Measurements from ENCODE around the gene FGGY. TPM values are rescaled to one million over a fixed set of nuclear protein-coding genes. Genes with fewer than 3 reads are reported as not detected.

FGGY gene
- total RNA-seq, 1 donor from 2014 or later: 52.2 TPM

- peaks cover 11 to 12% (median 11%) of the 10 kb centered on the region in 3 donors for H3K4me1 ChIP-seq (ENCODE audit: control insufficient read depth in 3 of 3, insufficient read depth in 3 of 3, low read length in 3 of 3)
- no peak overlapping the region for H3K9ac ChIP-seq (ENCODE audit: low read depth in 1 of 3, low read length in 3 of 3)
- no peaks in the 10 kb centered on the region for H3K36me3 ChIP-seq (ENCODE audit: control insufficient read depth in 3 of 3, insufficient read depth in 3 of 3, low read length in 3 of 3)
- H3K27ac ChIP-seq (ENCODE audit: low read depth, low read length): peak overlapping the region; percentile 5
- H3K4me3 ChIP-seq (ENCODE audit: low read length in 3 of 3): no peak overlapping the region
- no peaks in the 10 kb centered on the region for H3K27me3 ChIP-seq (ENCODE audit: control insufficient read depth in 3 of 3, insufficient read depth in 3 of 3, low read length in 3 of 3)
- H3K9me3 ChIP-seq (ENCODE audit: control insufficient read depth in 3 of 3, low read length in 3 of 3): no peaks in the 10 kb centered on the region
Observed at GRCh38 chr1:59497616-59498015, 200.7 kb downstream of the FGGY start.

GRCh38 chr1:59498640-59499039 is 201.7 kb downstream of the FGGY start:
- Histone ChIP-seq H3K27me3 (ENCODE audit: control insufficient read depth in 3 of 3, insufficient read depth in 3 of 3, low read length in 3 of 3) (no peaks in the 10 kb centered on the region), H3K4me1 (ENCODE audit: control insufficient read depth in 3 of 3, insufficient read depth in 3 of 3, low read length in 3 of 3) (peaks cover 11 to 12% (median 11%) of the 10 kb centered on the region in 3 donors), H3K9me3 (ENCODE audit: control insufficient read depth in 3 of 3, low read length in 3 of 3) (no peaks in the 10 kb centered on the region), H3K36me3 (ENCODE audit: control insufficient read depth in 3 of 3, insufficient read depth in 3 of 3, low read length in 3 of 3) (no peaks in the 10 kb centered on the region), H3K27ac (ENCODE audit: low read depth, low read length) (peak overlapping the region; percentile 49), H3K4me3 (ENCODE audit: low read length in 3 of 3) (no peak overlapping the region), H3K9ac (ENCODE audit: low read depth in 1 of 3, low read length in 3 of 3) (no peak overlapping the region)

DNA sequence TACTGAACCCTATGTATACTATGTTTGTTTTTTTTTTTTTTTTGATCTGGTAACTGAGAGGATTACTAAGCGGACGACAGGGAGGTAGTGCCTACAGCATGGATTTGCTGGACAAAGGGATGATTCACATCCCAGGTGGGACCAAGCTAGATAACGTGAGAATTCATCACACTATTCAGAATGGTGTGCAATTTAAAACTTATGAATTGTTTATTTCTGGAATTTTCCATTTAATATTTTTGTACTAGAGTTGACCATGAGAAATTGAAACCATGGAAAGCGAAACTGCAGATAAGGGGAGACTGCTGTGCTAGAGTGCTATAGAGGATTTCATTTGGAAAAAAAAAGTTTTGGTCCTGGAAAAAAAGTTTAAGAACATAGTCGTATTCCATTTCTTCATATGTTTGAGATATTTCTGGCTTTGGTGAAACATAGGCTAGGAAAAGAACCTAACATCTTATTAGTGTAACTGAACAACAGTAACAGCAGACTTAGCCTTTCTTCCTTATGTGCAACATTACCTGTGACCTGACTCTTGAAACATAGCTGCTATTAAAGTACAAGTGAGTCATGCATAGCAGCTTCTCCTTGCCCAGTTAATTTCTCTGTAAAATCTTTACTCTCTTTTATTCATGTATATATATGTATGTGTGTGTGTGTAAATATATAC is 202.5 kb downstream of the FGGY start:
- Histone ChIP-seq H3K36me3 (ENCODE audit: control insufficient read depth in 3 of 3, insufficient read depth in 3 of 3, low read length in 3 of 3) (no peaks in the 10 kb centered on the region), H3K27me3 (ENCODE audit: control insufficient read depth in 3 of 3, insufficient read depth in 3 of 3, low read length in 3 of 3) (no peaks in the 10 kb centered on the region), H3K4me3 (ENCODE audit: low read length in 3 of 3) (peak overlapping the region in 2 of 3 donors; percentile 4 to 22), H3K27ac (ENCODE audit: low read depth, low read length) (peak overlapping the region; percentile 49), H3K9ac (ENCODE audit: low read depth in 1 of 3, low read length in 3 of 3) (peak overlapping the region in 2 of 3 donors; percentile 0 to 47), H3K9me3 (ENCODE audit: control insufficient read depth in 3 of 3, low read length in 3 of 3) (no peaks in the 10 kb centered on the region), H3K4me1 (ENCODE audit: control insufficient read depth in 3 of 3, insufficient read depth in 3 of 3, low read length in 3 of 3) (peaks cover 11 to 12% (median 11%) of the 10 kb centered on the region in 3 donors)

DNA sequence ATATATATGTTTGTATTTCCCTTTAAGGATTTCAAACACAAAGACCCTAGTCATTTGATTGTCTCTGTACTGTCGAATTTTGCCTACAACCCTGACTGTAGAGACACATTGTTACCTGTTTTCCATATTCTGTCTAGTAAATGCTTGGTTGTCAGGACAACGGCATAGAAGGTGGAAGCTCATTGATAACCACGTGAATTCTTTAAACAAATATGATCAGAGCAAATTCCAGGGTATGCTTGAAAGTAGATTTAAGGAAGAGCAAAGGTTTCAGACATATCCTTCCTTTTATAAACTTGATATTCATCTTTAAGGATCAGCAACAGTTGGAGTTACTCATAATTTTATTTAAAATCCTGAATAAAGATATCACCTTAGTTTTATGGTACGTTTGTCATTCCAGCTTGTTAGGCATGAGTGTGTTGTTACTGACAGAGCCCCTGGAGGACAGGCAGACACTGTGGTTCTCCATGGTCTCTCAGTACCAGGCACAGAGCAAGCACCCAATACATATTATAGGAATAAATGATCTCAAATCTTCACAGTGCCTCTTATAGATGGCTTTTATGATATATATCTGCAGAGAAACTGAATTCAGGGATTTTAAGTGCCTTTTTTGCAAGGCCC is 203.2 kb downstream of the FGGY start:
- H3K27ac ChIP-seq (ENCODE audit: low read depth, low read length): peak overlapping the region; percentile 49
- H3K4me1 ChIP-seq (ENCODE audit: control insufficient read depth in 3 of 3, insufficient read depth in 3 of 3, low read length in 3 of 3): peaks cover 11 to 12% (median 11%) of the 10 kb centered on the region in 3 donors
- peak overlapping the region in 1 of 3 donors; percentile 47 for H3K9ac ChIP-seq (ENCODE audit: low read depth in 1 of 3, low read length in 3 of 3)
- no peaks in the 10 kb centered on the region for H3K9me3 ChIP-seq (ENCODE audit: control insufficient read depth in 3 of 3, low read length in 3 of 3)
- no peaks in the 10 kb centered on the region for H3K36me3 ChIP-seq (ENCODE audit: control insufficient read depth in 3 of 3, insufficient read depth in 3 of 3, low read length in 3 of 3)
- H3K27me3 ChIP-seq (ENCODE audit: control insufficient read depth in 3 of 3, insufficient read depth in 3 of 3, low read length in 3 of 3): no peaks in the 10 kb centered on the region
- no peak overlapping the region for H3K4me3 ChIP-seq (ENCODE audit: low read length in 3 of 3)

- Histone ChIP-seq H3K9ac (ENCODE audit: low read depth in 1 of 3, low read length in 3 of 3) (no peak overlapping the region), H3K4me3 (ENCODE audit: low read length in 3 of 3) (no peak overlapping the region), H3K27ac (ENCODE audit: low read depth, low read length) (no peak overlapping the region), H3K9me3 (ENCODE audit: control insufficient read depth in 3 of 3, low read length in 3 of 3) (no peaks in the 10 kb centered on the region), H3K4me1 (ENCODE audit: control insufficient read depth in 3 of 3, insufficient read depth in 3 of 3, low read length in 3 of 3) (peaks cover 11 to 12% (median 11%) of the 10 kb centered on the region in 3 donors), H3K36me3 (ENCODE audit: control insufficient read depth in 3 of 3, insufficient read depth in 3 of 3, low read length in 3 of 3) (no peaks in the 10 kb centered on the region), H3K27me3 (ENCODE audit: control insufficient read depth in 3 of 3, insufficient read depth in 3 of 3, low read length in 3 of 3) (no peaks in the 10 kb centered on the region)
Observed at GRCh38 chr1:59500950-59501742, 204.3 kb downstream of the FGGY start.

DNA sequence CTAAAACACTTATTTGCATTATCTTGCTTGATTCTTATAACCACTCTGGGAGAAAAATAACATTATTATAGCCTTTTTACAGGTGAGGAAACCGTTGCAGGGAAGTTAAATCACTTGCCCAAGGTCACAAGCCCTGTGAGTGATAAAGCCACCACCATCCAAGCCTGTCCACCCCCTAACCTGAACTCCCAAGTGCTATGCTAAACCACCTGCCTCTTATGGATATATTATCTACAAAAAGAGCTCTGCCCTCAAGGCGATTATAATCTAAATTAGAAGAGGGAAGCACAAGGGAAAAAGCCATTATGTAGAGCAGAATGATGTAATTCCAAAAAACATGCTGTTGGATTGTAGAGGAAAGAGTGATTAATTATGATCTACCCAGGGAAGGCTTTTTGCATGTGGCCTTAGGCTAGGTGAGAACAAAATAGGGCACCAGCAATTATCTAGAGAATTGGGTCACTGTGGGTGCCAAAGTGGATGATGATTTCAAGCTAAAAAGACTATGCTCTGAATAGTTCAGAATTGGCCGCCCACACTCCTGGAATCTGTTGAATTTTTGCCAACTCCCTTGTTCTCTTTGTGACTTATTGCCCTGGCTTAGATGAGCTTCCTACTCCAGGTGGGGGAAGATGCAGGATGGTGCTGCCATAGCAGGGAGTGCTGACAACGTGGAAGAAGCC is 205.3 kb downstream of the FGGY start:
- Histone ChIP-seq H3K27ac (ENCODE audit: low read depth, low read length) (no peak overlapping the region), H3K9me3 (ENCODE audit: control insufficient read depth in 3 of 3, low read length in 3 of 3) (no peaks in the 10 kb centered on the region), H3K36me3 (ENCODE audit: control insufficient read depth in 3 of 3, insufficient read depth in 3 of 3, low read length in 3 of 3) (no peaks in the 10 kb centered on the region), H3K9ac (ENCODE audit: low read depth in 1 of 3, low read length in 3 of 3) (no peak overlapping the region), H3K4me1 (ENCODE audit: control insufficient read depth in 3 of 3, insufficient read depth in 3 of 3, low read length in 3 of 3) (peaks cover 11 to 14% (median 12%) of the 10 kb centered on the region in 3 donors), H3K4me3 (ENCODE audit: low read length in 3 of 3) (no peak overlapping the region), H3K27me3 (ENCODE audit: control insufficient read depth in 3 of 3, insufficient read depth in 3 of 3, low read length in 3 of 3) (no peaks in the 10 kb centered on the region)

DNA sequence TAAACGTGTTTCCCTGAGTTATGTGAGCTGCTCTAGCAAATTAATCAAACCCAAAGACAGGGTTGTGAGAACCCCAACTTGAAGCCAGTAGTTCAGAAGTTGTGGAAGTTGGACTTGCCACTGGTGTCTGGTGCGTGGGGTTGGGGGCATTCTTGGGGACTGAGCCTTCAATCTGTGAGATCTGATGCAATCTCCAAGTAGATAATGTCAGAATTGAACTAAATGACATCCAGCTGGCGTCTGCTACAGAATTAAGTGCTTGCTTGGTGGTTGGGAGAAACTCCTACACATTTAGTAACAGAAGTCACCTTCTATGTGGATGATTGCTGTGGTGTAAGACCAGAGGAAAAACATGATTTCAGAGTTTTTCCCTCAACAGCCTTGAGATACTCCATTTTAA is 207.4 kb downstream of the FGGY start:
- no peak overlapping the region for H3K9ac ChIP-seq (ENCODE audit: low read depth in 1 of 3, low read length in 3 of 3)
- H3K4me1 ChIP-seq (ENCODE audit: control insufficient read depth in 3 of 3, insufficient read depth in 3 of 3, low read length in 3 of 3): peaks cover 11 to 19% (median 12%) of the 10 kb centered on the region in 3 donors
- no peaks in the 10 kb centered on the region for H3K36me3 ChIP-seq (ENCODE audit: control insufficient read depth in 3 of 3, insufficient read depth in 3 of 3, low read length in 3 of 3)
- H3K9me3 ChIP-seq (ENCODE audit: control insufficient read depth in 3 of 3, low read length in 3 of 3): no peaks in the 10 kb centered on the region
- H3K27ac ChIP-seq (ENCODE audit: low read depth, low read length): no peak overlapping the region
- no peak overlapping the region for H3K4me3 ChIP-seq (ENCODE audit: low read length in 3 of 3)
- no peaks in the 10 kb centered on the region for H3K27me3 ChIP-seq (ENCODE audit: control insufficient read depth in 3 of 3, insufficient read depth in 3 of 3, low read length in 3 of 3)

- H3K9ac ChIP-seq (ENCODE audit: low read depth in 1 of 3, low read length in 3 of 3): no peak overlapping the region
- no peaks in the 10 kb centered on the region for H3K27me3 ChIP-seq (ENCODE audit: control insufficient read depth in 3 of 3, insufficient read depth in 3 of 3, low read length in 3 of 3)
- no peak overlapping the region for H3K27ac ChIP-seq (ENCODE audit: low read depth, low read length)
- H3K4me1 ChIP-seq (ENCODE audit: control insufficient read depth in 3 of 3, insufficient read depth in 3 of 3, low read length in 3 of 3): peaks cover 6 to 23% (median 13%) of the 10 kb centered on the region in 3 donors
- no peaks in the 10 kb centered on the region for H3K9me3 ChIP-seq (ENCODE audit: control insufficient read depth in 3 of 3, low read length in 3 of 3)
- H3K36me3 ChIP-seq (ENCODE audit: control insufficient read depth in 3 of 3, insufficient read depth in 3 of 3, low read length in 3 of 3): no peaks in the 10 kb centered on the region
- H3K4me3 ChIP-seq (ENCODE audit: low read length in 3 of 3): no peak overlapping the region
Observed at GRCh38 chr1:59505596-59506028, 208.7 kb downstream of the FGGY start.

DNA sequence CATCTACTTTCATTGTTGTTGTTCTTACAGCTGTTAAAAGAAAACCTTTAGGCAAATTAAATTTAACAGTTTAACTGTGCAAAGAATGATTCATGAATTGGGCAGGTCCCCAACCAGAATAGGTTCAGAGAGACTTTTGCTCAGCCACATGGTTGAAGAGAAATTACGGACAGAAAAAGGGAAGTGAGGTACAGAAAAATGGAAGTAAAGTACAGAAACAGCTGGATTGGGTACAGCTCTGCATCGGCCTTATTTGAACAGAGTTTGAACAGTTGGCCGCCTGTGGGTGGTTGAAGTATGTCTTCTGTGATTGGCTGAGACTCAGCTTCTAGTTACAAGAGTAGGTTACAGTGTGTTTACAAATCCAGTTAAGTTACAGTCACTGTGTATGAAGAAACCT is 210.1 kb downstream of the FGGY start:
- peaks cover 6 to 23% (median 13%) of the 10 kb centered on the region in 3 donors for H3K4me1 ChIP-seq (ENCODE audit: control insufficient read depth in 3 of 3, insufficient read depth in 3 of 3, low read length in 3 of 3)
- no peaks in the 10 kb centered on the region for H3K9me3 ChIP-seq (ENCODE audit: control insufficient read depth in 3 of 3, low read length in 3 of 3)
- H3K4me3 ChIP-seq (ENCODE audit: low read length in 3 of 3): peak overlapping the region in 2 of 3 donors; percentile 39 to 46
- no peaks in the 10 kb centered on the region for H3K27me3 ChIP-seq (ENCODE audit: control insufficient read depth in 3 of 3, insufficient read depth in 3 of 3, low read length in 3 of 3)
- peak overlapping the region; percentile 53 for H3K27ac ChIP-seq (ENCODE audit: low read depth, low read length)
- H3K9ac ChIP-seq (ENCODE audit: low read depth in 1 of 3, low read length in 3 of 3): peak overlapping the region in 2 of 3 donors; percentile 20 to 23
- no peaks in the 10 kb centered on the region for H3K36me3 ChIP-seq (ENCODE audit: control insufficient read depth in 3 of 3, insufficient read depth in 3 of 3, low read length in 3 of 3)
